Activated naive CD4-positive, alpha-beta T cell treated with anti-CD3 and anti-CD28 coated beads for 36 hours (primary cell): ENCODE results near the gene COX20. TPM values are rescaled to one million over a fixed set of nuclear protein-coding genes. Genes with fewer than 3 reads are reported as not detected.
A peak's percentile ranks its signal among the peaks of the same experiment; 100 is the strongest.

Experiments
- CTCF ChIA-PET: fragments of 350-600 bp; sonication (Branson Sonifier 250); formaldehyde crosslinking; loops from one replicate; lab custom pipeline; 2021; ENCODE audit warnings: antibody characterized with exemption; lab: Charles Lee
- DNase-seq: peaks from one replicate; pipeline ENCODE4 v3.0.0-alpha.2; 2020
- H3K27ac Mint-ChIP-seq: one replicate; pipeline ENCODE4 v1.8.0; 2021; ENCODE audit warnings: mild to moderate bottlenecking, mixed read lengths
- H3K27me3 Mint-ChIP-seq: one replicate; pipeline ENCODE4 v1.8.0; 2021; ENCODE audit warnings: low read depth, mixed read lengths
- H3K36me3 Mint-ChIP-seq: one replicate; pipeline ENCODE4 v1.8.0; 2021; ENCODE audit warnings: low read depth, mixed read lengths
- H3K4me1 Mint-ChIP-seq: one replicate; pipeline ENCODE4 v1.8.0; 2021; ENCODE audit warnings: low read depth, mixed read lengths
- H3K4me3 Mint-ChIP-seq: one replicate; pipeline ENCODE4 v1.8.0; 2021; ENCODE audit warnings: mild to moderate bottlenecking, moderate library complexity, mixed read lengths
- H3K9me3 Mint-ChIP-seq: one replicate; pipeline ENCODE4 v1.8.0; 2021; ENCODE audit warnings: mixed read lengths
- intact Hi-C: fragments of 100-400 bp; cut with micrococcal nuclease; formaldehyde crosslinking; loops from one replicate; pipeline ENCODE4 v1.15.1; 2023
- total RNA-seq, 2 experiments: library from RNA; stranded (reverse); gene quantifications; one replicate each; pipeline ENCODE4 v1.2.3, GENCODE V29; 2021

The COX20 gene
- total RNA-seq, 2 experiments from 2014 or later = 21.4 to 24.2 TPM

DNA sequence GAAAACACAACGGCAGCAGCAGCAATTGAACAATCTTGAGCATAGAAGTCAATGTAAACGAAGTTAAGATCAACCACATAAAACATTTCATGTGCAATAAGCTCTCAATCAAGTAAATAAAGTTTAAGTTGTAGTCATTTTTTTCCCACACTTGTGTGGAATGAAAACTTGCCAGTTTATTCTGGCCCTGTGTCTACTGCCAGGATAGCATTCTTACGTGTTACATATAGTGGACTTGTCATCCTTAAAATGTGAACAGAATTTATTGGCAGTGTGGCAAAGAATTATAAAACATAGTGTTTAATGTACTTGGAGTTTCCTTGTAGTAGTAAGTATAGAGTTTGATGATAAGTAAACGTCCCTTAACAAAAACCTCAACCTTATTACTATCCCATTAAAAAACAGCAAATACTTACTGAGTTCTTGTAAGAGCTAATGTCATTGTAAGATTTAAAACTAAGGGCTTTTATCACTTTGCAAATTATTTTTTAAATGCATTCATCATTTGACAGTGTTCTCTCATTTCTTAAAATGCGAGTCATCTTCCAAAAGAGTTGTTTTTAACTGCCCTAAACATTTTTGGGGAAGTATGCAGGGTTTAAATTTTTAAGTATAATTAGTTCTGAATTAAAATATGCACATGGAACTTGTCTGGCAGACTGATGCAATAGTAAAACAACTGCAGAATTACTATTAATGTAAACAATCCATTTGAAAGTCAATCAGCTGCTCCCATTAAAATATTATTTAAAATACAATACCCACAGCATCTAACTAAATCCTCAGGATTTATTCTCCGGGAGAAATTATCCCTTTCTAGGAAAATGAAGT lies 7.9 kb downstream of the COX20 start:
- Mint-ChIP-seq H3K36me3 (peaks cover 54% of the 10 kb centered on the region), H3K9me3 (no peaks in the 10 kb centered on the region), H3K4me1 (peaks cover 62% of the 10 kb centered on the region), H3K4me3 (no peak overlapping the region), H3K27ac (peak overlapping the region; percentile 82), H3K27me3 (no peaks in the 10 kb centered on the region)
- DNase-seq = no peak
- CTCF ChIA-PET = interaction anchor here (1.2 kb wide), 1 partner anchor 199 kb away, joined by 4 read pairs; no protein-coding TSS in a partner anchor
- intact Hi-C loops = loop anchor here (1.0 kb wide), 1 partner anchor 8 kb away; the partner anchor contains the start of gene COX20

DNA sequence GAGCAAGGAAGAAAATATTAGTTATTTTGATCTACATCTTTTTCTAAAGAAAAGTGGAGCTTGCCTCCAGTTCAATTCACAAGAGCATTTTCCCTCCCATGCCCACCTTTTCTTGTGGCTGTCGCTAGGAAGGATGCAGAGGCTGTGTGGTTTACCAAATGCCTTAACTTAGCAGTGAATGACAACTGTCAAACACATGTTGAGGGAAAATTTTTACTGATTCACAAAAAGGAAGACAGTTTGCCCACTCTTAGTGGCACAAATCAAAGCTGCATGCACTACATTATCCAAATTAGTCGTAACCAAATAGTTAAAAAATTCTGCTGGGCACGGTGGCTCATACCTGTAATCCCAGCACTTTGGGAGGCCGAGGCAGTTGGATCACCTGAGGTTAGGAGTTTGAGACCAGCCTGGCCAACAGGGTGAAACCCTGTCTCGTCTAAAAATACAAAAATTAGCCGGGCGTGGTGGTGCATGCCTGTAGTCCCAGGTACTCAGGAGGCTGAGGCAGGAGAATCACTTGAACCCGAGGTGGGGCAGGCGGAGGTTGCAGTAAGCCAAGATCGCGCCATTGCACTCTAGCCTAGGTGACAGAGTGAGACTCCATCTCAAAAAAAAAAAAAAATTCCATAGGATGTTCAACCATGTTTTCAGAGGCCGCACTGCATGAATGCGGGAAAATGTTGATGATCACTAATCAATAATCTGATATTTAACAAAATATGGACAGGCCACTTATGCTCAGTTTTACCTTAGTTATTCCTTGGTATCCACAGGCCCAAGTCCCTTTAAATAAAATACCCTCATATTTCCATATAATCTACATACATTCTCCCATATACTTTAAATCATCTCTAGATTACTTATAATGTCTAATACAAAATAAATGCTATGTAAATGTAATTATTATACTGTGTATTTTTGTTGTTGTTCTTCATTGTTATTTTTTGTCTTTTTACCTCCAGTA lies 9.0 kb downstream of the COX20 start:
- CTCF ChIA-PET = interaction anchor here (1.2 kb wide), 1 partner anchor 198 kb away, joined by 4 read pairs; no protein-coding TSS in a partner anchor
- H3K36me3 Mint-ChIP-seq = peaks cover 54% of the 10 kb centered on the region
- intact Hi-C loops = no loop called here

DNA sequence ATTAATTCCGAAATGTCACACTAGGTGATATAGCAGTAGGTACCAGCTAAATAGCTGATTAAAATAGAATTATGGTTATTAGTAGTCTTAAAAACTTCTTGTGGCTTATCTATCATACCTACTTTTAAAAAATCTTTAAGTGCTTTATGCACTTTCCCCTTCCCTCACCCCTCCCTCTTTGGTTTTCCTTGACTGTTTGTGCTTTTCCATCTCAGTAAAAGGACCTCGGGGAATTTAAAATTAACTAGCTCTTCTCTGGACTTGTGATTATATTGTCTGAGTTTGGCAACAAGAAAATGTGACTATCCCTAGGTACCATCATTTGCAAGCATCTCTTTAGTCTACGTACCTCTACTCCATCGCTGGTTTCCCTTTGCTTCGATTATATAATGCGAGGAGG lies 11.2 kb downstream of the COX20 start:
- H3K36me3 Mint-ChIP-seq = peaks cover 53% of the 10 kb centered on the region
- peaks cover 63% of the 10 kb centered on the region for H3K4me1 Mint-ChIP-seq
- intact Hi-C loops = no loop called here

More for the DNA sequence above, 9.0 kb downstream of the COX20 start:
- Mint-ChIP-seq H3K4me1 (peaks cover 64% of the 10 kb centered on the region), H3K27ac (peak overlapping the region; percentile 82), H3K4me3 (no peak overlapping the region), H3K27me3 (no peaks in the 10 kb centered on the region), H3K9me3 (no peaks in the 10 kb centered on the region)
- DNase-seq = no peak

DNA sequence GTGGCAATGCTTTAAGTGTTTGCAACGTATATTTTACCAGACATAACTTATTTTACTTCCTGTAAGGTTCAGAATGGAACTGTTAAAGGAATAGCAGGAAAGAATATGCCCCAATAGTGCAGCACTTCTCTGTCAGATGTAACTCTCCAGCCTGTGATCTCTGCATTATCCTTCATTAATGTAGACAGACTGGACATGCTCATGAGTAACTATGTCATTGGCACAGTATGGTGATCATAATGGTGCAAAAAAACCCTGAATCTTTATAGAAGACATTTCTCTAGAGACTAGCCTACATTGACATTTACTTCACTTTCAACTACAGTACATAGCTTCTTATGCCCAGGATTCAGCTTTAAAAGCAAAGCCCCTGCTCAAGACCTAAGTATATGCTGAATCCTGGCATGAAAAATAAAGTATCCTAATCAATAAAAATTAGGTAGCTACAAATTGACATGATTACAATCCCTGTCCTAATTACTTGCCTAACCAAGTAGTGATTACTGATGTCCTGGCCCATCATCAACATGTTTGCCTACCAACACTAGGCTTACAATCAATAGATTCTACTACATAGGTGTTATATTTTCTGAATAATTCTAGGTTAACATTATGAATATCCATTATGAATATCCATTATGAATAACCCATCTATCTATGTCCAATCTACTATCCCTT lies 13.9 kb downstream of the COX20 start:
- CTCF ChIA-PET = interaction anchor here (1.0 to 3.1 kb wide), 2 partner anchors 10 to 193 kb away, joined by 4 to 13 read pairs; no protein-coding TSS in a partner anchor
- no peaks in the 10 kb centered on the region for H3K9me3 Mint-ChIP-seq
- H3K4me3 Mint-ChIP-seq = no peak overlapping the region
- no peak for DNase-seq
- H3K4me1 Mint-ChIP-seq = peaks cover 66% of the 10 kb centered on the region
- intact Hi-C loops = no loop called here
- H3K27me3 Mint-ChIP-seq = no peaks in the 10 kb centered on the region
- peak overlapping the region; percentile 36 for H3K27ac Mint-ChIP-seq
- H3K36me3 Mint-ChIP-seq = peaks cover 62% of the 10 kb centered on the region

More for the DNA sequence above, 11.2 kb downstream of the COX20 start:
- no peaks in the 10 kb centered on the region for H3K27me3 Mint-ChIP-seq
- CTCF ChIA-PET = interaction anchor here (0.6 to 2.3 kb wide), 4 partner anchors 12 to 196 kb away, joined by 3 to 15 read pairs (median 4); no protein-coding TSS in a partner anchor
- H3K4me3 Mint-ChIP-seq = no peak overlapping the region
- no peaks in the 10 kb centered on the region for H3K9me3 Mint-ChIP-seq
- no peak for DNase-seq
- H3K27ac Mint-ChIP-seq = no peak overlapping the region

DNA sequence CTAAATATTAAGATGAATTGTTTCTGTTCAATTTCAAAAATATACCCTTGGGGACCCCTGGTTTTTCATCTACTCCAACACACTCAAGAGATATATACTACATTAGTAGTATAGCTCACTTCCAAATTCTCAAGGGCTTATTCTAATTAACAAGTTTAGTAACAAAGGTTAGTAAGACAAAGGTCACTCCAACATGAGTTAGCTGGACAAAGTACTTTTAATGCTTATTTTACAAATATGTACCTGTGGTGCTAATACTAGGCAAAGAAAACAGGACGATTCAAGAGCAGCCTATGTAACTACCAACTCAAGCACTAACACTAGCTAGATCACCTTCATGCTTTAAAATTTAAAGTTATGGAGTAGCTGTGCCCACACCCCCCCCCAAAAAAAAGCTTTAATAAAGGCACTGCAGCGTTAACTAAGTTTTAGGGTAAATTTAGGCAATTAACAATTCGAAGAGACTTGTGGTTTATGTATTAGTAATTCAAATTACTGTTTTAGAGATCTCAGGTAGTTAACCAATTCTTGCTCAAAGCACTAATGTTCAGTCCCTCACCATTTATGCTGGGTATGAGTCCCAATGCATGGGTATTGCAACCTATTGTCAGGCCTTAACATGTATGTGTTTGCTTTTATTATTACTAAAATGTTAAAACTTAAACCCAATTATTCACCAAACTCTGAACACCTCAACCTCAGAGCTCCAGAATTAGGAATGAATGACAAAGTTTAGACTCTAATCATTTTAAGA lies 14.8 kb downstream of the COX20 start:
- intact Hi-C loops = no loop called here
- H3K4me3 Mint-ChIP-seq = no peak overlapping the region

DNA sequence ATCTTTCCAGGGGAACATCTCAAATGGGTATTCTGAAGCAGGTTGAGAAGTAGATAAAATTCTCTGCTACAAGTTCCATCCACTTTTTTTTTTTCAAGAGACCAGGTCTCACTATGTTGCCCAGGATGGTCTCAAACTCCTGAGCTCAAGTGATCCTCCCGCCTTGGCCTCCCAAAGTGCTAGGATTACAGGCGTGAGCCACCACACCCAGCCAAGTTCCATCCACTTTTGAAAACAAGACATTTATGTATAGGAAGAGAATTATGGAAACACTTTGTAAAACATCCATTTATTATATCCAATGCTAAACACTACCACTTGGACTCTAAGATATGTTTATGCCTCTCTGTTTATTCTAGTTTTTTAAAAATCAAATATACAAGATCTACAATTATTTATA lies 15.4 kb downstream of the COX20 start:
- intact Hi-C loops = loop anchor here (1.0 kb wide), 1 partner anchor 10 kb away; no protein-coding TSS in a partner anchor
- peaks cover 70% of the 10 kb centered on the region for H3K4me1 Mint-ChIP-seq

More for the DNA sequence above, 14.8 kb downstream of the COX20 start:
- no peak for DNase-seq
- Mint-ChIP-seq H3K27me3 (no peaks in the 10 kb centered on the region), H3K9me3 (no peaks in the 10 kb centered on the region), H3K4me1 (peaks cover 68% of the 10 kb centered on the region), H3K27ac (peak overlapping the region; percentile 63), H3K36me3 (peaks cover 63% of the 10 kb centered on the region)
- CTCF ChIA-PET = interaction anchor here (1.0 to 3.1 kb wide), 3 partner anchors 9 to 192 kb away, joined by 4 to 13 read pairs (median 5); no protein-coding TSS in a partner anchor

DNA sequence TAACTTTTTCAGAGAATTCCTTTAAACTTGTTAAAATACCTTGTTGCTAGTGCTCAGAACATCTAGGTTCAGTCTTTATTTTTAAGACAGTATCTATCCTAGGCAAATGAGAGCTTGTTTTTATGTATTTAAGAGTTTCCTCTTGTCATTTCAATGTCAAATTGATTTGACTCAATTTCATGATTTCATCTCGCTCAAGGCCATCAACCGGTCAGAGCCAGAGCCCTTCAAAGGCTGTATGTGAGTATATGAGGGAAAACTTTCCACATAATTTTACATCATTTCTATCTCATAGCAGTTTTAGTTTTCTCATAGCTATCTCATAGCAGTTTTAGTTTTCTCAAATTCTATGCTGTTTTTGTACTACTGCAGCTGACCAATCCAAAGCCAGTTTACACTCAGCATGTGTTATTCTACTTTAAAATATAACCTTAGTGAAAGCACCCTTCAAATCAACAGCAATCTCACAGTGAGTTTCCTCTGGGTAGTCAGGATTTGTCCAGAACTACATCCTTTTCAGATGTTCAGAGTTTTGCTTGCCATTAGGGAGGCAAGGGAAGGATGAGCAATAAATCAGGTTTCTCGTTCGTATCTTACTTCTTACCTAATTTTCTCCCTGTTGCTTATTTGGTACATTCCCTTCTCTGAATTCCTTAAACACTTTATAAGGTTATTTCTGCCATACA lies 16.2 kb downstream of the COX20 start:
- Mint-ChIP-seq H3K36me3 (peaks cover 66% of the 10 kb centered on the region), H3K9me3 (no peaks in the 10 kb centered on the region), H3K4me3 (no peak overlapping the region), H3K27me3 (no peaks in the 10 kb centered on the region), H3K27ac (peak overlapping the region; percentile 76), H3K4me1 (peaks cover 74% of the 10 kb centered on the region)
- CTCF ChIA-PET = interaction anchor here (1.3 to 3.1 kb wide), 3 partner anchors 10 to 191 kb away, joined by 3 to 13 read pairs (median 5); partner anchors contain the start of gene COX20
- DNase-seq = no peak
- intact Hi-C loops = loop anchor here (1.0 kb wide), 1 partner anchor 10 kb away; no protein-coding TSS in a partner anchor

More for the DNA sequence above, 15.4 kb downstream of the COX20 start:
- H3K36me3 Mint-ChIP-seq = peaks cover 65% of the 10 kb centered on the region
- H3K27ac Mint-ChIP-seq = peak overlapping the region; percentile 63
- DNase-seq = no peak
- H3K9me3 Mint-ChIP-seq = no peaks in the 10 kb centered on the region
- CTCF ChIA-PET = interaction anchor here (1.1 to 3.1 kb wide), 2 partner anchors 65 to 191 kb away, joined by 5 to 13 read pairs; no protein-coding TSS in a partner anchor
- no peaks in the 10 kb centered on the region for H3K27me3 Mint-ChIP-seq
- H3K4me3 Mint-ChIP-seq = no peak overlapping the region

DNA sequence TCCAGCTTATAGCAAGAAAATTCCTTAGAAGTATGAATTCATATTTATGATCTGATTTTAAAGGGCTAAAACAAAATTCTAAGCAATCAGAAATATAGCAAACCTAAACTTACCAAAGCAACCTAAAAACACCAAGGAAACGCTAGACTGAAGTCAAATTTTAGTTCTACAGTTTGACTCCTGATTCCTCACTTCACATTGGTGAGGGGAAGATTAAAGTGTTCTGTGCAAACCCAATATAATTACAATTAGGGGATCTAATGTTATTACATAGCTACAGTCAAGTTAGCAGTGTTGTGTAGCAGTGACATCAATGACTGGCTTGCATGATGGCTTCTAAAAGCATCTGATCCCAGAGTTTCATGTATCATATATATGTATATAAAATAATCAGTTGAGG lies 17.2 kb downstream of the COX20 start:
- CTCF ChIA-PET = interaction anchor here (1.3 to 1.8 kb wide), 2 partner anchors 9 to 17 kb away, joined by 3 to 5 read pairs; partner anchors contain the start of gene COX20
- no peaks in the 10 kb centered on the region for H3K27me3 Mint-ChIP-seq
- intact Hi-C loops = no loop called here
- no peak for DNase-seq
- peaks cover 73% of the 10 kb centered on the region for H3K36me3 Mint-ChIP-seq
- peak overlapping the region; percentile 76 for H3K27ac Mint-ChIP-seq
- peaks cover 83% of the 10 kb centered on the region for H3K4me1 Mint-ChIP-seq
- H3K9me3 Mint-ChIP-seq = no peaks in the 10 kb centered on the region
- H3K4me3 Mint-ChIP-seq = no peak overlapping the region

DNA sequence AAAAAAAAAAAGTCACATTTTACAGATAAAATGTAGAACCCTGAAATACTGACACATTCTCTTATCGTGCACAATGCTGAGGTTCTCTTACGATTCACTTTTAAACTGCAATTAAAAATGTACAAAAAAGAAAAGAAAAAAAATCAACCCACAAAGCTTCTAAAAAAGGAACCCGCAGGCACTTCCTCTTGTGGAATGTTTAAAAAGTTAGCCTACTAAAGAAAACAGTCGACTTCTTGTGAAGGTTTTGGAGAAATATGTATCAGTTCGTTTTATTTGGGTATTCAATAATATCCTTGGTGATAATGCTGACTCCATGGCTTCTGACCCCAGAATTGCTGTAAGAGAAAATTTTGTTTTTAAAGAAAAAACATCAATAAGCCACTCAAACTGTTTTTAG lies 18.7 kb downstream of the COX20 start:
- CTCF ChIA-PET = interaction anchor here (1.2 kb wide), 1 partner anchor 53 kb away, joined by 3 read pairs; no protein-coding TSS in a partner anchor
- Mint-ChIP-seq H3K27ac (peak overlapping the region; percentile 63), H3K4me1 (peaks cover 83% of the 10 kb centered on the region), H3K4me3 (peak overlapping the region; percentile 4), H3K27me3 (no peaks in the 10 kb centered on the region), H3K9me3 (no peaks in the 10 kb centered on the region), H3K36me3 (peaks cover 76% of the 10 kb centered on the region)
- intact Hi-C loops = no loop called here
- DNase-seq = no peak

DNA sequence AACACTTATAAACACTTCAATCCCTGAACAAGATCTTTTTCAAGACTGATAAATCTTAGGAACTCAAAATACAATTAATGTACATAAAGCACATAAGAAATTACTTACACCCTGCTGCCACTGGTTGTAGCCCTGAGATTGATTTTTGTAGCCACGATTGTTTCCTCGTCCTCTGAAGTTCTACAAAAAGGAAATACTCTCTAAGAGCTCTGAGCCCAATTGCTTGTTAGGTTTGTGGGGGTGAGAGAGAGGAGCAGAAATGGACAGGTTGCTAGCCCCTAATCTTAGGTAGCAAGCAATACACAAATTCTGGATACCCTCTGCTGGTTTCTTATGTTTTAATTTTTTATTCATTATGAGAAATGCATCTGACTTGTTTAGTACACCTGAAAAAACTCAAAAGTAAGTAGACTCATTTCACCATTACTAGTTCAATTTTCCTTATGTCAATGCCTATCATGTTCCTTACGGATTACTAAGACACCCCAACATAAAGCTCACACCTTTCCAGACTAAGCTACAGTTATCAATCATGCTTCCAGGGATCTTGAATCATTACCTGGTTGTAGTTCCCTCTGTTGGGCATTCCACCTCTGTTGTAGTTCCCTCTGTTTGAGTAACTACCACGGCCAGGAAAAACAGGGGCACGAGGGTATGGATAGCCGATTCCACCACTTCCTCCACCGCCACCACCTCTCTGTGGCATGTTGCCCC lies 19.6 kb downstream of the COX20 start:
- intact Hi-C loops = no loop called here
- H3K4me3 Mint-ChIP-seq = peak overlapping the region; percentile 44
- CTCF ChIA-PET = interaction anchor here (0.8 to 1.0 kb wide), 2 partner anchors 9 to 19 kb away, joined by 3 read pairs; partner anchors contain the start of genes COX20 and HNRNPU
- DNase-seq = no peak
- peak overlapping the region; percentile 85 for H3K27ac Mint-ChIP-seq
- H3K36me3 Mint-ChIP-seq = peaks cover 80% of the 10 kb centered on the region
- no peaks in the 10 kb centered on the region for H3K9me3 Mint-ChIP-seq
- no peaks in the 10 kb centered on the region for H3K27me3 Mint-ChIP-seq
- H3K4me1 Mint-ChIP-seq = peaks cover 80% of the 10 kb centered on the region
